ENCODE results near the gene ALDH8A1.

Gene ALDH8A1

GRCh38 chr6:134951494-134952263, 1.8 kb upstream of the ALDH8A1 start:
- no peak for DNase-seq (ENCODE audit: low spot score)

- no peak for DNase-seq (ENCODE audit: low spot score)
Measured at GRCh38 chr6:134950482-134950881, 581 bp upstream of the ALDH8A1 start.

- DNase-seq (ENCODE audit: low spot score): no peak
Measured at GRCh38 chr6:134948691-134949090, 1.2 kb downstream of the ALDH8A1 start.

- no peak for DNase-seq (ENCODE audit: low spot score)
Measured at GRCh38 chr6:134948142-134948541, 1.8 kb downstream of the ALDH8A1 start.

GRCh38 chr6:134945045-134945444, 4.9 kb downstream of the ALDH8A1 start:
- no peak for DNase-seq (ENCODE audit: low spot score)

- no peak for DNase-seq (ENCODE audit: low spot score)
Measured at GRCh38 chr6:134943522-134944111, 6.3 kb downstream of the ALDH8A1 start.

GRCh38 chr6:134938896-134939295, 11.0 kb downstream of the ALDH8A1 start:
- DNase-seq (ENCODE audit: low spot score): peak; percentile 40

GRCh38 chr6:134937426-134937825, 12.5 kb downstream of the ALDH8A1 start:
- no peak for DNase-seq (ENCODE audit: low spot score)

GRCh38 chr6:134936931-134937330, 13.0 kb downstream of the ALDH8A1 start:
- DNase-seq (ENCODE audit: low spot score): no peak

- no peak for DNase-seq (ENCODE audit: low spot score)
Measured at GRCh38 chr6:134936476-134936875, 13.4 kb downstream of the ALDH8A1 start.

GRCh38 chr6:134934793-134935485, 15.0 kb downstream of the ALDH8A1 start:
- DNase-seq (ENCODE audit: low spot score): no peak

GRCh38 chr6:134932535-134933470, 17.1 kb downstream of the ALDH8A1 start:
- no peak for DNase-seq (ENCODE audit: low spot score)

- no peak for DNase-seq (ENCODE audit: low spot score)
Measured at GRCh38 chr6:134932098-134932497, 17.8 kb downstream of the ALDH8A1 start.

GRCh38 chr6:134930463-134930862, 19.4 kb downstream of the ALDH8A1 start:
- no peak for DNase-seq (ENCODE audit: low spot score)

- DNase-seq (ENCODE audit: low spot score): no peak
Measured at GRCh38 chr6:134928151-134928900, 21.6 kb downstream of the ALDH8A1 start.

- no peak for DNase-seq (ENCODE audit: low spot score)
Measured at GRCh38 chr6:134925800-134926199, 24.1 kb downstream of the ALDH8A1 start.

- DNase-seq (ENCODE audit: low spot score): no peak
Measured at GRCh38 chr6:134921721-134922261, 28.1 kb downstream of the ALDH8A1 start.

- no peak for DNase-seq (ENCODE audit: low spot score)
Measured at GRCh38 chr6:134921276-134921675, 28.6 kb downstream of the ALDH8A1 start.

- no peak for DNase-seq (ENCODE audit: low spot score)
Measured at GRCh38 chr6:134920422-134920821, 29.5 kb downstream of the ALDH8A1 start.

GRCh38 chr6:134918418-134918961, 31.4 kb downstream of the ALDH8A1 start:
- no peak for DNase-seq (ENCODE audit: low spot score)

- DNase-seq (ENCODE audit: low spot score): no peak
Measured at GRCh38 chr6:134911547-134911946, 38.4 kb downstream of the ALDH8A1 start.
